Kasumi-1 (cell line): ENCODE data around the gene COL3A1.

Experiments used
- DNase-seq, 2 experiments: peaks; one replicate each; lab custom pipeline; 2025; lab: John Stamatoyannopoulos, UW

COL3A1 gene

DNA sequence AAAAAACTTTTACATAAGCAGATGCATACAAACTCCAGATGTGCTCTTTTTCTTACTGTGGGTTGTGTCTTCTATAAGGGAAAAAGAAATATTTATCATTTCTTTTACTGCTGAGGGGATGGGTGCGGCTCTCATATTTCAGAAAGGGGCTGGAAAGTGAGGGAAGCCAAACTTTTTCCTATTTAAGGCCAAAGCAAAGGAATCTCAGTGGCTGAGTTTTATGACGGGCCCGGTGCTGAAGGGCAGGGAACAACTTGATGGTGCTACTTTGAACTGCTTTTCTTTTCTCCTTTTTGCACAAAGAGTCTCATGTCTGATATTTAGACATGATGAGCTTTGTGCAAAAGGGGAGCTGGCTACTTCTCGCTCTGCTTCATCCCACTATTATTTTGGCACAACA is at the start of gene COL3A1:
TSS of gene COL3A1 (plus strand) at position 210 of the 400 bp plus-strand sequence. CDS start at position 327, 117 bp downstream.
- DNase-seq: no peak

DNA sequence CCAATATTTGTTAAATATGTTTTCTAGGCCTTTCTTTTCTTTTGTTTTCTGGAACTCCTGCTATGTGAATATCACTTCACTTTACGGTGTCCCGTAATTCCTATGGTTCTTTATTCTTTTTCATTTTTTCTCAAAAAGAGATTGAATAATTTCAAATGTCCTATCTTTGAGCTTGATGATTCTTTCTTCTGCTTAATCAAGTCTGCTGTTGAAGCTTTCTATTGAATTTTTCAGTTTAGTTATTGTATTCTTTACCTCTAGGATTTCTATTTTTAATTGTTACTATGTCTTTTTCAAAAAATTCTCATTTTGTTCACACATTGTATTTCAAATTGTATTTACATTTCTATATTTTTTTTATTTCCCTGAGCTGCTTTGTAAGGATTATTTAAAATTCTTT is 45.5 kb upstream of the COL3A1 start:
- no peak for DNase-seq

DNA sequence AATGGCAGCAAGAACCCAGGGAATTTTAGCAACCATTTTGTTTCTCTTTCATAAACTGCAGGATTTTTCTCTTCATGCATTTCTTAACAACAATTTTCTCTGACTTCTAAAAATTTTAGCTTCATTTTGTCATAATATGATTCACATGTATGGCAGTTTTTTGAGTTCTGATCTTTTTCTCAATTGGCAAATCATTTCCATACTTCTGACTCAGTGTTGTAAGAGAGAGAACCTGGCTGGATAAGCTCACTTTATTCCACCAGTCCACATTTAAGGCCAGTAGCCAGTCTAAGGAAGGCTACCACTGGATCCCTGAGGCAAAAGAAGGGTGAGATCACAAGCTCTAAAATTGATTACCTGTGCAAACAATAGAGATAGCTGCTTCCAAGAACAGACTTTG is 42.8 kb upstream of the COL3A1 start:
- no peak for DNase-seq

DNA sequence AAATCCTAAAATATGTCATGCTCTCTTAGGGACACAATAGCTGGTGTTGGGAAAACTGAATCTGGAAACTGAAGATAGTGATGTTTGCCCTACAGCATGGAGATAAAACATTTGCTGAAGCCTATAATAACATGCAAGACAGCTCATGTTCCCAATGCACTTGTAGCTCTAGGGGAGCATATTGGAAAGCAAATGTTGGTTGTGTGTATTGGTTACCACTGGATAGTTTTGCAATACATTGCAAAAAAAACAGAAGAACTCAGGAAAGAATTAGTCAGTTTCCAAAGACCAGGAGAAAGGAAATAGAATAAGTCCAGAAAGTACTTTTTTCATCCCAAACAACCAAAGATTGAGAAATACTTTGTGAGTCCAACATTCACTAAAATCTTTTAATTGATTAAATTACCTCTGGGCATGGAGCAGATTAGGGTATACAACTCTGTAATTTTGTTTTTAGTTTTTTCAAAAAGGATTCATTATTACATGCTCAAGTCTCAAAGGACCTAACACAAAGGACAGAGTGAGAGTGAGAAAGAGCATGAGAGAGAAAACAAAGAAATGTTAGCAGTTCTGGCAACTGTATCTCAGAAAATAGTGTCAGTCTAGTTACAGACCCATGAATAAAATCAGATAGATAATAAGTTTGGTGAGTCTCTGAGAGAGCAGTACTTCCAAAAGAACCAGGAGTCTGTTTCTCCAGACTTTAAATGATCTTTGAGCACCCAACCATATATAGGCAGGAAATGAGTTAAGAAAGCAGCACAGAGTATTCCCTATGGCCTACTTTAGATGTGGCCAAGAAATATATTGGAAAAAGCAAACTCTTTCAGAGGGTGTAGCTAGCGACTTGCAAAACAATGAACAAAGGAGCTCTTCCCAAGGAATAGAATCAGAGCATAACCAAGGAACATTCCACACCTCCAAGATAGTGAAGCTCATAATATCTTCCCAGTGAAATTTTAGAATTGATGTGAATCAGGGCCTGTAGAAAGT is 36.6 kb upstream of the COL3A1 start:
- no peak for DNase-seq

DNA sequence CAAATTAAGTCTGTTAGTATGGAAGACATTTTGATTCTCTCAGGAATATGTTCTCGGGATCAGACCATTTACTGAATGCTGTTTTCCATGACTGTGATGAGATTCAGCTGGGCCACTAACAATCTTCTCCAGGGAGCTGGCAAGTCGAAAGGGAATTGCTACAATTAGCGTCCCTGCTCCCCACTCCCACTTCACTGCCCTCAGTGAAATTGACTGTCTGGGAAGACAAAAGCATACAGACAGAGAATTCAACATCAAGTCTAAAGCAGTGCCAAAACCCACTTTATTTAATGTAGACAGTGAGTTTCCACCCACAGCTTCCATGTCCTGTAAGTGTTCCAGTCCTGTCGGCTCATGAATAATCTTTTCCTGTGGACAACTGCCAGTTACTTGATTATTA is 34.0 kb upstream of the COL3A1 start:
- DNase-seq: no peak

DNA sequence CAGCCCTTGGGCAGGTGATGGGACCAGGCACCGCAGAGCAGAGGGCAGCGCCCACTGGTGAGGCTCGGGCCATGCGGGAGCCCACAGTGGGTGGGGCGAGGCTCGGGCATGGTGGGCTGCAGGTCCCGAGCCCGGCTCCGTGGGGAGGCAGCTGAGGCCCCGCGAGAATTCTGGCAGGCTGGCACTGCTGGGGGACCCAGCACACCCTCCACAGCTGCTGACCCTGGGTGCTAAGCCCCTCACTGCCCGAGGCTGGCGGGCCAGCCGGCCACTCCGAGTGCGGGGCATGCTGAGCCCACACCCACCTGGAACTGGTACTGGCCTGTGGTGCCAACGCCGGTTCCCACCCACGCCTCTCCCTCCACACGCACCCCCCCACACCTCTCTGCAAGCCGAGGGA is 29.7 kb upstream of the COL3A1 start:
- DNase-seq: no peak

DNA sequence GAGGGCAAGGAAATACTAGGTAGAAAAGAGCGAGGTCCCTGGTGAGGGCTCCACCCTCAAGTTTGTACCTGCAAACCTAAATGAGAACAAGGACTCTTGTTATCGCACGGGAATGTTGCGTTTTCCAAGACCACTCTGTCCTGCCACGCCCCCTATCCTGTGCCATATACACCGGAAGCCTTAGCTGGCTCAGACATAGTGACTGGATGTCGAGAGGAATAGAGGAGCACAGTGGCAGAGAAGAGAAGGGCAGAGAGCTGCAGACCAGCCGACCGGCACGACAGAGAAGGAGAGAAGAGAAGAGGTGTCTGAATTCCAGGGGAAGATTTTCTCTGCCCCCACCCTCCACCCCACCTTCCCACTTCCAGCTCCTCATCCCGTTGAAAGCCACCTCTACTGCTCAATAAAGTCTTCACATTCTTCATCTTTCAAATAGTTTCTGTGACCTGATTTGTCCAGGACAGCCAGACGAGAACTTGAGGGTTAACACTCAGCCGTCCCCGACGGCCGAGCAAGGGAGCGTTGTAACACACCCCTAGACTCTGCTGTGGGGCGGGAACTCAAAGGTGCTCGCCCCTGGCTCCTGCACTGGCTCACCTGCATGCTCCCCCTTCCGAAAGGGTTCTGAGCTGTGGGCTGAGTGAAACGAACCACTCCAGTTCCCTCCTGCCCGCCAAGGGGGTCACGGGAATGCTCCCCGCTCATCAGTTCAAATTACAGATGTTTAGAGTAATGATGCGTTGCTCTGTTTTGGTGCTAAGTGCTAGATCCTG is 24.9 kb upstream of the COL3A1 start:
- no peak for DNase-seq

DNA sequence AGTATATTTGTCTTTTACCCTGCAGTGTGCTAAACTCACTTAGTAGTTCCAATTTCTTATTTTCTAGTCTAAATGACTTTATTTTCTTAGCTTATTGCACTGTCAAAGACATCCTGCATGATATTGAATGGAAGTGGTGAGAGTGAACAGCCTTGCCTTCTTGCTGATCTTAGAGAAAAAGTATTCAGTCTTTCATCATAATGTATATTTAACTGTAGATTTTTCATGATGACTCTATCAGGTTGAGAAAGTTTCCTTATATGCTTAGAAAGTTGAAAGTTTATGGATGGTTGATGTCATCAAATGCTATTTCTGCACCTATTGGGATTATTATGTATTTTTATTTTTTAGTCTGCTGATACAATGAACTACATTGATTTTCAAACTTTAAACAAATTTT is 21.3 kb upstream of the COL3A1 start:
- DNase-seq: no peak

DNA sequence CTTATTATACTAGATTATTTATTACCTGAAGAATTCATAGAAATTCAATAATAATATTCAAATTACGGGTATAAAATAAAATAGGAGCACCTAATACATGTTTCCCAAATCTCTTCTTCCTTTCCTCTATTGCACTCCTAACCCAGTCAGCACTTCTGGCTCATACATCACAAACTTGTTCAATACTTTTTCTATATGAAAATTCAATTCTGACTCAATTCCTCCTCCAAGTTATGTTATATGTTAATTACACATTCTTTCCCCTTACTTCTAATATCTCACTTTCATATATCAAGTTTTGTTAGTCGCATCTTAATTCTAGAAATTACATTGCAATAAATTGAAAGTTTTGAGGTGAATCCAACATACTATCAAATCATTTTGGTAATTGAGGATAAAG is 17.9 kb upstream of the COL3A1 start:
- no peak for DNase-seq

DNA sequence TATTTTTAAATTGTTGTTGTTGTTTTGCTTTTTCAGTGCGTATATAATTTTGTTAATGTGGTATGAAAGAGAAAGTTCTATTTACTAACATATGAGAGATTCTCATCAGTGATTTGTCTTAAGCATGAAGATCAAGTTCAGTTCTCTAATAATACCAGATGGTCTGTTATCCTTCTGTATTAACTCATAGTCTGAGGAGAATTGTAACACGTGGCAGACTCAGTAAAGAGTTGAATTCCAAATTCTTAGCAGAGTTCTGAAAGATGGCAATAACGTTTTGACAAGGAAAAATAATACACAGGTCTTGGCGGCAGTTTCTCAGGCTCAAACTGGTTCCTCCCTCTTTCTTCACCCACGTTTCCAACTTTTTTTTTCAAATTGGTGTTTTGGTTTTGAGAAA is 17.2 kb upstream of the COL3A1 start:
- DNase-seq: no peak

DNA sequence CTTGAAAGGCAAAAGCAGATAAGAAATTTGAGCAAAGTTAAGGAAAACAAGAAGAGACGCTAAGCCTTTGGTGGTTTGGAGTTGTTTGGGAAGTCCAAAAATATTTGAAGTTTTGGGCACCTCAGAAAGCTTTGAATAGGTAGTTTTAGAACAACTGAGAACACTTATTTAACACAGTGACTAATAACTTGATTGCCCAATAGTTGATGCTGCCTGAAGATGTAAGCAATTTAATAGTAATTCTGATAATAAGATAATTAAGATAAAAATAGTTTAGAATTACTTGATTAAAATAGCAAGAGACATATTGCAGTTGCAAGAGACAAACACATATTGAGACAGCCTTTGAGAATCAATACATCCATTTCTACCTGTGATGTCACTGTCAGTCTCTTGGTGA is 16.5 kb upstream of the COL3A1 start:
- no peak for DNase-seq

DNA sequence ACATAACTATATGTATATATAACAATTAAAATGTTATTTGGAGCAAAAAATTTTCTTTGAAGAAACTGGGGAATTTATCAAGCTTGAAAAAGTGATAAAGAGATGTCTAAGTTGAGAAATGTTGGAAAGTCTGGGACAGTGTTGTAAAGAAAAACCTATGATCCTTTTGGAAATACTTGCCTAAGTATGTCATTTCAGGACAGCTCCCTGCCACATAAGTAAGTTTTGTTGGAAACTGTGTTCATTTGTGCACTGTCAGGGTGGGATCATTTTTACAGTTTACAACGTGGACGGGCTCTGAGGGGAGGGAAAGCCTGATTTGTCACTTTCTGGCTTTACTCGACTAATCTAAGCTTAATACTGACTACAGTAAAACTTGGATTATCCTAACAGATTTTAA is 10.4 kb upstream of the COL3A1 start:
- DNase-seq: no peak

DNA sequence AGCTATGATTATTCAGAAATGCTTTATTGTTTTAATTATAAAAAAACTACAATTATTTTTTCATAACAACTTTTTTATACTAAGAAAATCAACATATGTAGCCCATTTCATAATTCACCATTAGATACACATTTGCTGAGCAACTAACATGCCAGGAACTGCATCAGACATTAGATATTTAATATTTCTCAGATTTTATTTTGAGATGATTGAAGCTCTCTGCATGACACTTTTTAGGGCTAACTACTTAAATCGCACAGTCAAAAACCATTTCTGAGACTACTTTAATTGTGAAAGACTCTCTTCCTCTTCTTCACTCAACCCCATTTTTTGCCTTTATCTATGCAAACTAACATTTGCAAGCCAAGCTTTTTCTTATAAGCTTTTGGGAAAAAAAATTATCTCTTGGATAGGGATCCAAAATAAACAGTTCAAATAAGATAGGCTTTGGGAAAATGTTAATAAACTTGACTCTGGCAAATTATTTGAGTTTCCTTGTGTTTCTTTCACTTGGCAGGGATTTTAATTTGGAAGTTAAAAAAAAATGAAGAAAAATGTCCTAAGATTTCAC is 9.1 kb upstream of the COL3A1 start:
- no peak for DNase-seq

DNA sequence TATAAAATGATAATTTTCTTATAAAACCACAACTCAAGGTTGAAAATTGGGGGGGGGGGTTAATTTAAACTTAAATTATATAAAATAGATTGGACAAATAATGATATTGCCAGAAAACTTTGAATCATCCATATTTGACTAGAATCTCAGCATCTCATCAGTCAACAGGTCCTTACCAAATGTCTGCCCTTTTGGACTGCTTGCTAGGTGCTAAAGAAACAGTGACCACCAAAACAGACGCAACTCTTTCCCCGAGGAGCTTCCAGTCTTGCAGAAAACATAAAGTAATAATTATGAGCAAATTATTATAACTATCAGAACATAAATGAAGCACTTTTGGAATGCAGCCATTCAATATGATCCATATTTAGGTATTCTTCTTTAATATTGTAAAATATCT is 8.6 kb upstream of the COL3A1 start:
- no peak for DNase-seq

DNA sequence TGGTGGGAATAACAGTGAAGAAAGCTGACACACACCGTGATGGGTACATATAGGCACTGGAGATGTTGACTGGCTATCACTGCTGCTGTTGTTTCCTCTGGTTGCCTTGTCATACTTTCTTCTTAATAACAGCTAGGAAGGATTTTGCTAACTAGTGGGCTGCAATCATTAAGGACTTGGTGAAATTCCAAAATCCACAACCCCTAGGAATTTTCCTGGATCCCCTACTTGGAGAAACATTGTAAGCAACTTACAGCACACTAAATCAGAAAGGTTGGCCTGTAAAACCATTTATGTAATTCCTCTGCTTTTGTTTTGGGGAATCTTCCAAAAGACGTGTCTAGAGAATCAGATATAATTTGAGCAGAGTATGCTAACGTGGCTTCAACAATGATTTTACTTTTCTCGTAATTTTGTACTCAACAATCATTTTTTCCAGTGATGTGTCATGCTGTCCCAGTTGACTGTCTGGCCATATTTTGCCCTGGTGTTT is 8.0 kb upstream of the COL3A1 start:
- no peak for DNase-seq

DNA sequence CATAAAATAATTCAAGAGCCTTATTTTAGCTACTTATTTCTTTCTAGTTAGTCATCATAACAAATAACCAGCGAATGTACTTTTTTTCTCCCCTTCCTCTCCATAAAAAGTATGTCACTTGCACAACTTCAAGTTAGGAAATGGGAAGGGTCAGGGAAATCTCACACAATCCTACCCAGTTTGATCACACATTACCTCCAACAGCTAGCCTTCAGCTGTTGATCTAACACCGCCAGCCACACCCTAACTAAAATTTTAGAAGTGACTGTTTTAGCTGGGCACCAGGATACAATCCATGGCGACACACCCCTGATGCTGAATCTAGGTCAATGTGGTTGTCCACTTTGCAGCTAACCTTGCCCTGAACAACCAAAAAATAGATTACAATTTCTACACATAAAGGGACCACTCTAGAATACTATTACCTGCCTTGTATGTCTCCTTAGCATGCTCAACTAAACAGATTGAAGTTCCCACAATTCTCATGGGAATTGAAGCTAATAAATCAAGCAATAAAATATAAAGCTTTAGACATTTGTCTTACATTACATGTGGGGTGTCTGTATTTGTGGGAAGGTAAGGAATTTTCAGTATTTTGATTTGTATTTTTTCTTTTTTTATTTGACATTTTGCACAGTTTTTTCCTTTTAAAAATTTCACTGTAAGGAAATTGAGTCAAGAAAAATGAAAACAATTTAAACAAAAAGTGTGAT is 7.3 kb upstream of the COL3A1 start:
- no peak for DNase-seq

DNA sequence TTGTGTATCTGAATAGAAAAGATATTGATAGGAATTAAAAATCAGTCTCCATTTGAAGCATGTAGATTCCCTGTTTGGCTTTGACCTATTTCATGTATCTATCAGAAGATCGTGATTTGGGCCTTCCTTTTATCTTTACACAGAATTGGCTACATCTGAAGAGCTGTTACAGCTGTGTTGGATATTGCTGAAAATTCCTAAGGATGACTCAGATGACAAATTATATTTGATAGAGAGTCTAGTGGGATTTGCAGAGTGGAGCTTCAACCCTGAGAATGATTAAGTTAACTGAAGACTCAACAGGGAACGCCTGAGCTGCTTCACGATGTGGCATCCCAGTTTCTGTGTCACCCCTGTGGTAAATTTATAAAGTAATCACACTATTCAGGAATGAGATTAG is 4.9 kb upstream of the COL3A1 start:
- DNase-seq: no peak

DNA sequence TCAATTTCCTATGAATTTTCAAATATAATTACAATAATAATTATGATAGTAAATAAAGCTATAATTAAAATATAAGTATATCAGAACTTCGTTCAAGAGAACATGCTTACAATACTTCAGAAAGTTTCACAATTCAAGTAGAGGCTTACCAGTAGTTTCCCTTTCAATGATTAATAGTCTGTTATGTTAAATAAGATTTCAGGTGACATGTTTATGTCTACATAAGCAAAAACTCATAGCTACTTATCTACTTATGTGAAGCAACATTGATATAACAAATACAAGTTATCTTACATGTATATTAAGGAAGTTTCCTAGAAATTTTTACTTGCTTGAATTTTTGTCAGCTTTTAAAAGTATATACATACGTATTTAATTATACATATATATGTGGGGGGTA is 4.5 kb upstream of the COL3A1 start:
- no peak for DNase-seq

DNA sequence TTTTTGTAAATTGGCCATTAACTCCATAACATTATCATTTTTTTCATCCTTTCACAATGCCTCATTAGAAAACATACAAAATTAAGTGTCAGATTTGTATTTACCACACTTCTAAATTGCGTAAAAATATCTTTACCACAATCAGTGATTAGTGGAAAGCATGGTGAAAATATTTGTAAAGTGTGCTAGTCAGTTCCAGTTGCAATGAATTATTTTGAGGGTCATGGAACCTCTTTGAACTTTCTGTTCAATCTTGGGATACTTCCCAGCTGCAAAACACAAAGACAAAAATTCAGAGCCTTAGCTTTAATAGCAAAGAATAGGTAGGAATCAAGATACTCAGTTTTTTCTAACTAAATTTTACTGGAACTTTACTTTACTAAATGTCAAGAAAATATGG is 4.0 kb upstream of the COL3A1 start:
- DNase-seq: no peak

DNA sequence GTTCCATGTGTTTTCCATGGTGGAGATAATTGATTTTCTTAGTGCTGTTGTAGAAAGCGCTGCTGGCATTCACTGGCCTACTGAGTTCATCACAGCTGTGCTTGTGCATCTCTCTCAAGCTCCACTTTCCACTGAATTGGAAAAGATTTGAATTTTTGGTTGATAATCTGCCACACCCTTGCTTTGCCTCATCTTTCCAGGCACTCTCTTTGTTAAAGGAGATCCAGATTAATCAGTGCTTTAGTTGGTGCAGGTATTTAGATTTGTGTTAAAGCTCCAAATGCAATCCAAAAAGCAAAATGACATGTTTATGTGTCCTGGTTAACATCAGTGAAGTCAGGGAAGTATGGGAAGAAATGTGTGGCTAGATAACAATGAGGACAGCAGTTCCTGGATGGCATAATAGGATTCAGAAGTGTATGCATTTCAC is 2.7 kb upstream of the COL3A1 start:
- DNase-seq: no peak

DNA sequence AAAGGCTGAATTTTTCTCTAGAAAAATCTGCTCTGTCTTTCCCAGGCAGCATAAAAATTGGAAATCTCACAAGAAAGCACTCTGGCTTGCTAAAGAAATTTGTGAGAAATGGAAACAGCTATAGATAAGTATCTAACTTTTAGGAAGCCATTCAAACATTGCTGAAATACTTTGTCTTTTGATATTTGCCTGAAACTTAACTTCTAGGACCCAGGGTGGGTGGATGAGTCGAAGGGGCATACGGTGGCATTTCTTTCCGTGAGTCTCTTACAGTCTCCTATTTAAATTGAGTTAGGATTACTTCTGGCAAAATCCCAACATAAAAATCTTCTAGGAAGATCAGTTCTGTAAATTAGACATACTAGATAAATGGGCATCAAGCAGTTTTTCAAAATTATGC is 532 bp upstream of the COL3A1 start:
- DNase-seq: no peak

DNA sequence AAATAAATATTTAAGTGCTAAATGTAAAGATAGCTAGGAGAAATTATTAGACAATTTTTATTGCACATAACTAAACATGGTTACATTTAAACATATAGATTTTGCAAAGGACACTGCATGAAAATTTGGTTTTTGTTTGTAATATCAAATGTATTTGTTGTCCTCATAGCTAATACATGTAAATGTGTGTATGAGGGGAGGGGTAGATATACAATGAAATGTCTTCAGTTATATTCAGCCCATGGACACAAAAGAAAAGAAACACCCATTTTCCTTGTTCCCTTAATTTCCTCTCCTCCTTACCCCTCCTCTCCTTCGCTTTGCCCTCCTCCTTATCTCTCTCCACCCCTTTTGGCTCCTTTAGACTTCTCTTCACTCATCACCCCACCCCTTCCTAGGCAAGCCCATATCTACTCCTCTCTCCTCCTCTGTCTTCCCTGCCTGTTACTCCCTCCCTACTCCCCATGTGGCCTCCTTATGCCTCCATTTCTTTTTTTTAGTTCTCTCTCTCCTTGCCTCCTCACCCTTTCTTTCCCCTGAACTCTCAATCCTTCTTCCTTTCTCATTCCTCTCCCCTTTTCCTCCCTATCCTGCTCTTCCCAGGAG is 1.4 kb downstream of the COL3A1 start:
- no peak for DNase-seq
